ENCODE measurements around the gene ACTR3C. TPM values are rescaled to one million over a fixed set of nuclear protein-coding genes. Genes with fewer than 3 reads are reported as not detected.
"Not testable (repeated sequence)": the region's sequence is repeated elsewhere in the genome, so short reads cannot be mapped to it uniquely, and the experiment has no call there.

ACTR3C gene
- polyA plus RNA-seq, 3 donors: 0.55 to 1.9 (median 1.7) TPM

- H3K4me3 Mint-ChIP-seq; H3K79me2 ChIP-seq (ENCODE audit: insufficient read depth, low read length); H3K4me3 ChIP-seq (replicated peaks in 1 of 3; ENCODE audit: low read depth in 2 of 3, low read length in 3 of 3); H2AFZ ChIP-seq (ENCODE audit: insufficient read depth, low read depth, low read length, poor library complexity, severe bottlenecking); H3K4me1 ChIP-seq (ENCODE audit: control insufficient read depth in 1 of 2, insufficient read depth in 2 of 2, low read length in 2 of 2); H3K4me2 ChIP-seq (replicated peaks; ENCODE audit: extremely low read depth, low read length, poor library complexity, severe bottlenecking); H3K36me3 ChIP-seq (replicated peaks in 1 of 2; ENCODE audit: control insufficient read depth in 1 of 2, insufficient read depth in 2 of 2, low read length in 2 of 2); H3K9ac ChIP-seq (ENCODE audit: insufficient read depth, low read length, poor library complexity, severe bottlenecking); H4K20me1 ChIP-seq (ENCODE audit: insufficient read depth, low read length); H3K9me3 Mint-ChIP-seq; H3K27me3 Mint-ChIP-seq (ENCODE audit: low read depth in 3 of 3); H3K27ac ChIP-seq (ENCODE audit: low read depth in 1 of 2, low read length in 2 of 2); H3K27ac Mint-ChIP-seq; H3K9me3 ChIP-seq (replicated peaks in 1 of 2; ENCODE audit: control insufficient read depth in 1 of 2, insufficient read depth in 1 of 2, low read length in 2 of 2); H3K27me3 ChIP-seq (ENCODE audit: control insufficient read depth in 2 of 2, insufficient read depth in 2 of 2, low read length in 2 of 2); H3K4me1 Mint-ChIP-seq; intact Hi-C loops (cut with micrococcal nuclease); H3K36me3 Mint-ChIP-seq; DNase-seq: not testable (repeated sequence)
- WGBS (ENCODE audit: insufficient coverage): no CpG with 5 or more reads among the region's 18 CpGs
Observed at GRCh38 chr7:150270101-150270824, 53.1 kb downstream of the ACTR3C start.

- H3K4me2 ChIP-seq (replicated peaks; ENCODE audit: extremely low read depth, low read length, poor library complexity, severe bottlenecking); H3K36me3 ChIP-seq (replicated peaks in 1 of 2; ENCODE audit: control insufficient read depth in 1 of 2, insufficient read depth in 2 of 2, low read length in 2 of 2); H3K27ac ChIP-seq (ENCODE audit: low read depth in 1 of 2, low read length in 2 of 2); H3K4me3 ChIP-seq (replicated peaks in 1 of 3; ENCODE audit: low read depth in 2 of 3, low read length in 3 of 3); H3K27me3 Mint-ChIP-seq (ENCODE audit: low read depth in 3 of 3); H3K79me2 ChIP-seq (ENCODE audit: insufficient read depth, low read length); H3K4me1 ChIP-seq (ENCODE audit: control insufficient read depth in 1 of 2, insufficient read depth in 2 of 2, low read length in 2 of 2); H4K20me1 ChIP-seq (ENCODE audit: insufficient read depth, low read length); DNase-seq; H3K9ac ChIP-seq (ENCODE audit: insufficient read depth, low read length, poor library complexity, severe bottlenecking); H3K9me3 Mint-ChIP-seq; H3K9me3 ChIP-seq (replicated peaks in 1 of 2; ENCODE audit: control insufficient read depth in 1 of 2, insufficient read depth in 1 of 2, low read length in 2 of 2); H3K36me3 Mint-ChIP-seq; H3K4me1 Mint-ChIP-seq; H3K4me3 Mint-ChIP-seq; intact Hi-C loops (cut with micrococcal nuclease); H2AFZ ChIP-seq (ENCODE audit: insufficient read depth, low read depth, low read length, poor library complexity, severe bottlenecking); H3K27ac Mint-ChIP-seq; H3K27me3 ChIP-seq (ENCODE audit: control insufficient read depth in 2 of 2, insufficient read depth in 2 of 2, low read length in 2 of 2): not testable (repeated sequence)
- no CpG with 5 or more reads among the region's 17 CpGs for WGBS (ENCODE audit: insufficient coverage)
Observed at GRCh38 chr7:150268798-150269197, 54.5 kb downstream of the ACTR3C start.

DNA sequence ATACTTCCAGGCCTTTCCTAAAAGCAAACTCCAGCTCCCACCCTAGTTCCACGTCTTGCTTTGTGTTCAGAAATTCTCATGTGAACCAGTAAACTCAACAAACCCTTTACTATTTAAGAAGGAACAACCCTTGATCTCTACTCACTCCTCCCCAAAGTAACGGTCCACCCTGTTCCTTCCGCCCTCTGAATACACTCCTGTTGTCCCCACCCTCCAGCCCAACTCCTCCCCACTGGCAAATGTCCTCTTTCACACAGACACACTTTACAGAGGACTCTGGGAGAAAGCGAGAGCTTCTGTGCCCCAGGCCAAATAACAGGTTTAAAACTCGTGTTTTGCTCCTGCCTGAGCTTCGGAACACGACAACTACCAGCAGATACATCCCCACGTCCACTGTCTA lies 55.1 kb downstream of the ACTR3C start:
- H3K9me3 Mint-ChIP-seq; intact Hi-C loops (cut with micrococcal nuclease); DNase-seq; H2AFZ ChIP-seq (ENCODE audit: insufficient read depth, low read depth, low read length, poor library complexity, severe bottlenecking); H3K4me3 ChIP-seq (replicated peaks in 1 of 3; ENCODE audit: low read depth in 2 of 3, low read length in 3 of 3); H3K4me1 Mint-ChIP-seq; H3K27me3 ChIP-seq (ENCODE audit: control insufficient read depth in 2 of 2, insufficient read depth in 2 of 2, low read length in 2 of 2); H3K27ac Mint-ChIP-seq; H3K36me3 ChIP-seq (replicated peaks in 1 of 2; ENCODE audit: control insufficient read depth in 1 of 2, insufficient read depth in 2 of 2, low read length in 2 of 2); H3K27ac ChIP-seq (ENCODE audit: low read depth in 1 of 2, low read length in 2 of 2); H3K4me1 ChIP-seq (ENCODE audit: control insufficient read depth in 1 of 2, insufficient read depth in 2 of 2, low read length in 2 of 2); H3K79me2 ChIP-seq (ENCODE audit: insufficient read depth, low read length); H3K4me2 ChIP-seq (replicated peaks; ENCODE audit: extremely low read depth, low read length, poor library complexity, severe bottlenecking); H4K20me1 ChIP-seq (ENCODE audit: insufficient read depth, low read length); H3K36me3 Mint-ChIP-seq; H3K9ac ChIP-seq (ENCODE audit: insufficient read depth, low read length, poor library complexity, severe bottlenecking); H3K9me3 ChIP-seq (replicated peaks in 1 of 2; ENCODE audit: control insufficient read depth in 1 of 2, insufficient read depth in 1 of 2, low read length in 2 of 2); H3K4me3 Mint-ChIP-seq; H3K27me3 Mint-ChIP-seq (ENCODE audit: low read depth in 3 of 3): not testable (repeated sequence)
- no CpG with 5 or more reads among the region's 8 CpGs for WGBS (ENCODE audit: insufficient coverage)

DNA sequence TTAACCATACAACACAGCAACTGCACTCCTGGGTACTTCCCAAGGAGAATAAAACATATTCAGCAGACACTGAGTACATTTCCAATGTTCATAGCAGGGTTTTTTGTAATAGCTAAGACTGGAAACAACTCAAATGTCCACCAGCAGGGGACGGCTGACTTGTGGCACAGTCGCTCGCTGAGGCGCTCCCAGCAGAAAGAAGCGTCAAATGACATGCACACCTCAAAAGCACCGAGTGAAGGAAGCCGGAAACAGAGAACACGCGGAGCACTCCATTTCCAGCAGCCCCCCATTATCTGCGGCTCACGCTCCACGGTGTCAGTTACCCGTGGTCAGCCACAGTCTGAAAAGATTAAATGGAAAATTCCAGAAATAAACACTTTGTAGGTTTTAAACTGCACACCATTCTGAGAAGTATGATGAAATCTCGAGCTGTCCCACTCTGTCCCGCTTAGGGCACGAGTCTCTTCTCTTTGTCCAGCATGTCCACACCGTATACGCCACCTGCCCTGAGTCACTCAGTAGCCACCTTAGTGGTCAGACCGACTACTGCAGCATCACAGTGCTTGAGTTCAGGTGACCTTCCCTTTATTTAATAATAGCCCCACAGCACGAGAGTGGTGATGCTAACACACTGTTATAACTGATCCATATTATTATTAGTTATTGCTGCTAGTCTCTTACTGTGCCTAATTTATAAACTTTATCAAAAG lies 56.2 kb downstream of the ACTR3C start:
- H2AFZ ChIP-seq (ENCODE audit: insufficient read depth, low read depth, low read length, poor library complexity, severe bottlenecking); H3K36me3 ChIP-seq (replicated peaks in 1 of 2; ENCODE audit: control insufficient read depth in 1 of 2, insufficient read depth in 2 of 2, low read length in 2 of 2); H4K20me1 ChIP-seq (ENCODE audit: insufficient read depth, low read length); H3K4me1 ChIP-seq (ENCODE audit: control insufficient read depth in 1 of 2, insufficient read depth in 2 of 2, low read length in 2 of 2); H3K4me3 ChIP-seq (replicated peaks in 1 of 3; ENCODE audit: low read depth in 2 of 3, low read length in 3 of 3); H3K9ac ChIP-seq (ENCODE audit: insufficient read depth, low read length, poor library complexity, severe bottlenecking); intact Hi-C loops (cut with micrococcal nuclease); H3K27me3 Mint-ChIP-seq (ENCODE audit: low read depth in 3 of 3); DNase-seq; H3K4me3 Mint-ChIP-seq; H3K9me3 Mint-ChIP-seq; H3K27ac ChIP-seq (ENCODE audit: low read depth in 1 of 2, low read length in 2 of 2); H3K36me3 Mint-ChIP-seq; H3K27me3 ChIP-seq (ENCODE audit: control insufficient read depth in 2 of 2, insufficient read depth in 2 of 2, low read length in 2 of 2); H3K4me1 Mint-ChIP-seq; H3K79me2 ChIP-seq (ENCODE audit: insufficient read depth, low read length); H3K4me2 ChIP-seq (replicated peaks; ENCODE audit: extremely low read depth, low read length, poor library complexity, severe bottlenecking); H3K9me3 ChIP-seq (replicated peaks in 1 of 2; ENCODE audit: control insufficient read depth in 1 of 2, insufficient read depth in 1 of 2, low read length in 2 of 2): not testable (repeated sequence)
- H3K27ac Mint-ChIP-seq: peak overlapping the region in 1 of 7 donors; percentile 11
- WGBS (ENCODE audit: insufficient coverage): 100% methylated on average over 4 of the region's 20 CpGs

Data from CD14-positive monocyte (primary cell).